ENCODE results near the gene WDR86. TPM values are rescaled to one million over a fixed set of nuclear protein-coding genes. Genes with fewer than 3 reads are reported as not detected.

Gene WDR86
- total and polyA plus RNA-seq, 8 donors = 0.85 to 24.1 (median 19.5) TPM

- H3K4me3 ChIP-seq = no peak overlapping the region
- peaks cover 12 to 53% of the 10 kb centered on the region in 2 donors for H3K27me3 ChIP-seq
- peaks cover 3 to 18% of the 10 kb centered on the region in 2 donors for H3K4me1 ChIP-seq
- ATAC-seq (peak; percentile 80), DNase-seq (peak in 1 of 4 donors; percentile 83)
- intact Hi-C loops (cut with DNase I) = no loop called here
- no peak overlapping the region for H3K27ac ChIP-seq
- TF ChIP-seq CTCF (IDR thresholded peaks at IDR 0.05) = no peak
- no peaks in the 10 kb centered on the region for H3K9me3 ChIP-seq
- no peaks in the 10 kb centered on the region for H3K36me3 ChIP-seq
Observed at GRCh38 chr7:151404216-151405011, 5.4 kb downstream of the WDR86 start.

- no peak overlapping the region for H3K4me3 ChIP-seq
- no peaks in the 10 kb centered on the region for H3K9me3 ChIP-seq
- H3K36me3 ChIP-seq = no peaks in the 10 kb centered on the region
- DNase-seq = no peak
- peaks cover 5 to 46% of the 10 kb centered on the region in 2 donors for H3K27me3 ChIP-seq
- H3K4me1 ChIP-seq = peaks cover 0 to 11% of the 10 kb centered on the region in 2 donors
- intact Hi-C loops (cut with DNase I) = no loop called here
- no peak for ATAC-seq
- H3K27ac ChIP-seq = no peak overlapping the region
- TF ChIP-seq CTCF (IDR thresholded peaks at IDR 0.05) = no peak
Observed at GRCh38 chr7:151403764-151404163, 6.1 kb downstream of the WDR86 start.

DNA sequence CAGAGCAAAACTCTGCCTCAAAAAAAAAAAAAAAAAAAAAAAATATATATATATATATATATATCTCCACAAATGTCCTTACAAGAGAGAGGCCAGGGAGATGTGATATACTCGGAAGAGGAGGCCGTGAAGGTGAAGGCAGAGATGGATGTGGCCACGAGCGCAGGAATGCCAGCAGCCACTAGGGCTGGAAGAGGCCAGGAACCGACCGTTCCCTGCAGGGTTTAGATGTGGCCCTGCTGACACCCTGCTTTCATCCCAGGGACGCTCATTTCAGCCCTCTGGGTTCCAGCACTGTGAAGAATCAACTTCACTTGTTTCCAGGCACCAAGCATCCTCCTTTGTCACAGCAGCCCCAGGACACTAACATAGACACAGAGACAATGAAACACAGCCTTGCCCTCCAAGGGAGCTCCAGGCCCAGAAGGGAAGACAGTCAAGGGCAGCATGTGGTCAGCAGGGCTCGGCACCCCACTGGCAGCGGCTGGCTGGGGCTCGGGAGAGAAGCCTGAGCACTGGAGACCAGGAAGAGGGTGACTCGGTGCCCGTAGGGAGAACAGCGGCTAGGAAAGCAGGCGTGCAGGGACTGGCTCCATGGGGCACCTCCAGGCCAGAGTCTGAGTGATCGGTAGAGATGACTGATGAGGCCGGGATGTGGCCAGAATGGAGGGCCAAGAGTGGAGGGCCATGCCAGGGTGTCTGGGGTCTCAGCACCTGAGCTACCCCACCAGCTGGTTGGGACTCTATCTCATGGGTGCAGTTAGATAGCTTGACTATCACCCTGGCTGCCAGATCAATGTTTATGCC, 7.6 kb downstream of the WDR86 start:
- H3K4me1 ChIP-seq = peaks cover 0 to 7% of the 10 kb centered on the region in 2 donors
- H3K27me3 ChIP-seq = peaks cover 0 to 31% of the 10 kb centered on the region in 2 donors
- H3K4me3 ChIP-seq = no peak overlapping the region
- no peak overlapping the region for H3K27ac ChIP-seq
- DNase-seq (no peak), ATAC-seq (no peak)
- H3K9me3 ChIP-seq = no peaks in the 10 kb centered on the region
- H3K36me3 ChIP-seq = no peaks in the 10 kb centered on the region
- intact Hi-C loops (cut with DNase I) = no loop called here
- TF ChIP-seq CTCF (IDR thresholded peaks at IDR 0.05) = no peak

GRCh38 chr7:151400626-151401315, 9.1 kb downstream of the WDR86 start:
- no peak overlapping the region for H3K4me3 ChIP-seq
- peaks cover 0 to 24% of the 10 kb centered on the region in 2 donors for H3K27me3 ChIP-seq
- no peaks in the 10 kb centered on the region for H3K9me3 ChIP-seq
- H3K4me1 ChIP-seq = peaks cover 0 to 7% of the 10 kb centered on the region in 2 donors
- H3K36me3 ChIP-seq = no peaks in the 10 kb centered on the region
- no peak for TF ChIP-seq CTCF (IDR thresholded peaks at IDR 0.05)
- H3K27ac ChIP-seq = no peak overlapping the region
- intact Hi-C loops (cut with DNase I) = no loop called here
- ATAC-seq (no peak), DNase-seq (peak in 1 of 4 donors; percentile 46)
